Ishikawa (cell line): ENCODE measurements around the gene FAM120A.

ENCODE experiments used
- CEBPB ChIP-seq: IDR thresholded peaks from 2 replicates; pipeline ENCODE4 v1.6.1; 2012
- CREB1 ChIP-seq: IDR thresholded peaks from 2 replicates; pipeline ENCODE4 v1.6.1; 2012; ENCODE audit warnings: low read depth
- EGR1 ChIP-seq: IDR thresholded peaks from 2 replicates; pipeline ENCODE4 v1.6.1; 2012
- EP300 ChIP-seq: IDR thresholded peaks from 2 replicates; pipeline ENCODE4 v1.6.1; 2012; ENCODE audit warnings: borderline replicate concordance
- FOXM1 ChIP-seq: IDR thresholded peaks from 2 replicates; pipeline ENCODE4 v1.6.1; 2012; ENCODE audit warnings: low read depth, borderline replicate concordance
- MAX ChIP-seq: IDR thresholded peaks from 2 replicates; pipeline ENCODE4 v1.6.1; 2012
- NFIC ChIP-seq: IDR thresholded peaks from 2 replicates; pipeline ENCODE4 v1.6.1; 2012
- RAD21 ChIP-seq: IDR thresholded peaks from 2 replicates; pipeline ENCODE4 v1.6.1; 2012; ENCODE audit warnings: low read depth
- TAF1 ChIP-seq: IDR thresholded peaks from 2 replicates; pipeline ENCODE4 v1.6.1; 2012; ENCODE audit warnings: low read depth, mild to moderate bottlenecking
- TCF12 ChIP-seq: IDR thresholded peaks from 2 replicates; pipeline ENCODE4 v1.6.1; 2012; ENCODE audit warnings: low read depth
- TEAD4 ChIP-seq: IDR thresholded peaks from 2 replicates; pipeline ENCODE4 v1.6.1; 2012
- USF1 ChIP-seq: IDR thresholded peaks from 2 replicates; pipeline ENCODE4 v1.6.1; 2012
- YY1 ChIP-seq: IDR thresholded peaks from 2 replicates; pipeline ENCODE4 v1.6.1; 2012; ENCODE audit warnings: low read depth
- ZBTB7A ChIP-seq: IDR thresholded peaks from 2 replicates; pipeline ENCODE4 v1.6.1; 2012; ENCODE audit warnings: low read depth
- TF ChIP-seq, protein P1 (sequence below): IDR thresholded peaks from 2 replicates; pipeline ENCODE4 v1.6.1; 2012; ENCODE audit warnings: low read depth, mild to moderate bottlenecking

Gene FAM120A

GRCh38 chr9:93582550-93582949 is 131.1 kb downstream of the FAM120A start:
- TF ChIP-seq FOXM1 (no peak), YY1 (no peak), RAD21 (no peak), MAX (no peak), CREB1 (no peak)

GRCh38 chr9:93585259-93585658 is 133.8 kb downstream of the FAM120A start:
- TF ChIP-seq, protein P1, sequence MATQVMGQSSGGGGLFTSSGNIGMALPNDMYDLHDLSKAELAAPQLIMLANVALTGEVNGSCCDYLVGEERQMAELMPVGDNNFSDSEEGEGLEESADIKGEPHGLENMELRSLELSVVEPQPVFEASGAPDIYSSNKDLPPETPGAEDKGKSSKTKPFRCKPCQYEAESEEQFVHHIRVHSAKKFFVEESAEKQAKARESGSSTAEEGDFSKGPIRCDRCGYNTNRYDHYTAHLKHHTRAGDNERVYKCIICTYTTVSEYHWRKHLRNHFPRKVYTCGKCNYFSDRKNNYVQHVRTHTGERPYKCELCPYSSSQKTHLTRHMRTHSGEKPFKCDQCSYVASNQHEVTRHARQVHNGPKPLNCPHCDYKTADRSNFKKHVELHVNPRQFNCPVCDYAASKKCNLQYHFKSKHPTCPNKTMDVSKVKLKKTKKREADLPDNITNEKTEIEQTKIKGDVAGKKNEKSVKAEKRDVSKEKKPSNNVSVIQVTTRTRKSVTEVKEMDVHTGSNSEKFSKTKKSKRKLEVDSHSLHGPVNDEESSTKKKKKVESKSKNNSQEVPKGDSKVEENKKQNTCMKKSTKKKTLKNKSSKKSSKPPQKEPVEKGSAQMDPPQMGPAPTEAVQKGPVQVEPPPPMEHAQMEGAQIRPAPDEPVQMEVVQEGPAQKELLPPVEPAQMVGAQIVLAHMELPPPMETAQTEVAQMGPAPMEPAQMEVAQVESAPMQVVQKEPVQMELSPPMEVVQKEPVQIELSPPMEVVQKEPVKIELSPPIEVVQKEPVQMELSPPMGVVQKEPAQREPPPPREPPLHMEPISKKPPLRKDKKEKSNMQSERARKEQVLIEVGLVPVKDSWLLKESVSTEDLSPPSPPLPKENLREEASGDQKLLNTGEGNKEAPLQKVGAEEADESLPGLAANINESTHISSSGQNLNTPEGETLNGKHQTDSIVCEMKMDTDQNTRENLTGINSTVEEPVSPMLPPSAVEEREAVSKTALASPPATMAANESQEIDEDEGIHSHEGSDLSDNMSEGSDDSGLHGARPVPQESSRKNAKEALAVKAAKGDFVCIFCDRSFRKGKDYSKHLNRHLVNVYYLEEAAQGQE, result no peak
- TF ChIP-seq ZBTB7A, result no peak
- no peak for TF ChIP-seq EP300
- no peak for TF ChIP-seq USF1
- TF ChIP-seq CEBPB, result no peak
- TF ChIP-seq CREB1, result no peak
- no peak for TF ChIP-seq YY1

- TF ChIP-seq EP300, result no peak
- no peak for TF ChIP-seq RAD21
- no peak for TF ChIP-seq TCF12
- no peak for TF ChIP-seq USF1
- TF ChIP-seq CREB1, result no peak
- TF ChIP-seq ZBTB7A, result no peak
- no peak for TF ChIP-seq EGR1
- no peak for TF ChIP-seq FOXM1
- TF ChIP-seq MAX, result no peak
- TF ChIP-seq CEBPB, result no peak
- TF ChIP-seq TAF1, result no peak
Observed at GRCh38 chr9:93585695-93586094, 134.2 kb downstream of the FAM120A start.

DNA sequence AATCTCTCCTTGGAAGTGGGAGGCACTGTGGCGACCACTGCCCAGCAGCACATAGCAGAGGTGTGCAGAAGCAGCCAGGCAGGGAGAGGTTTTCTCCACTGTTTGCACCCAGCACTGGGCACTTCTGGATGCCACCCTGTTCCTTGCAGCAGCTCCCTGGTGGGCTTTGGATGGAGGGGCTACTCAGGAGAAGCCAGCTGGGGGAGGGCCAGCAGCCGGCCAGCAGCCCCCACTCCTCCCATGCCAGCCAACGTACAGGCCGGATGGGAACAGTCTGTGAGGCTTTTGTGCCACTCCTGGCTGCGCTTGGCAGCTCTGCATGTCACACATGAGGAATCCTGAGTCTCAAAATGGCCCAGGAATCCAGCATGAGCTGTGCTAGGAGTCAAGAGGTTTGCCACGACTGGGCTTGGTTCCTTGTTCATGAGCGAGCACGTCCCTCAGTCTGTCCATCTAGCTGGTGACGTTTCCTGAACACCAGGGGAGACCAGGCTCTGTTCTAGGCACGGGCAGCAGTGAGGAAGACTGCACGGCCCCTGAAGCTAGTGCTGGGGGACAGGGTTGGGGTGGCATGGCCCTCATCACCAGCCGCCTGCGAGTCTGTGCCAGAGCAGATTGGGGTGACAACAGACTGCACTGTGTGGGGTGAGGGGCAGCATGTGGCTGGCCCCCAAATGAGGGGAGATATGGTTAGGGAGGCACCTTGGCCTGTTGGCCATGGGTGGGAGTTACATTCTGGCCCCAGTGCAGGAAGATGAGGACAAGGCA is 135.0 kb downstream of the FAM120A start:
- no peak for TF ChIP-seq USF1
- TF ChIP-seq, protein P1, result no peak
- no peak for TF ChIP-seq CEBPB
- TF ChIP-seq NFIC, result no peak
- TF ChIP-seq YY1, result no peak
- no peak for TF ChIP-seq TCF12
- TF ChIP-seq RAD21, result no peak
- no peak for TF ChIP-seq TEAD4
- TF ChIP-seq CREB1, result no peak
- TF ChIP-seq FOXM1, result no peak
- no peak for TF ChIP-seq ZBTB7A
- no peak for TF ChIP-seq MAX
- no peak for TF ChIP-seq EGR1
- no peak for TF ChIP-seq EP300
- no peak for TF ChIP-seq TAF1

GRCh38 chr9:93587284-93587650 is 135.8 kb downstream of the FAM120A start:
- TF ChIP-seq ZBTB7A (no peak), TAF1 (no peak), EP300 (no peak), EGR1 (no peak), TCF12 (no peak), RAD21 (no peak), FOXM1 (no peak), MAX (no peak), NFIC (no peak), YY1 (no peak), TEAD4 (no peak), CEBPB (no peak), CREB1 (no peak), USF1 (no peak)
- TF ChIP-seq, protein P1, result no peak
